Measurements from ENCODE around the gene AK3. TPM values are rescaled to one million over a fixed set of nuclear protein-coding genes. Genes with fewer than 3 reads are reported as not detected.
"Not testable (repeated sequence)": the region's sequence is repeated elsewhere in the genome, so short reads cannot be mapped to it uniquely, and the experiment has no call there.

The AK3 gene
- total and polyA plus RNA-seq, 9 of the 15 experiments (the other 6 are each of a cell fraction or from before 2014, with no cell fraction given), result 12.2 to 78.6 (median 41.8) TPM

DNA sequence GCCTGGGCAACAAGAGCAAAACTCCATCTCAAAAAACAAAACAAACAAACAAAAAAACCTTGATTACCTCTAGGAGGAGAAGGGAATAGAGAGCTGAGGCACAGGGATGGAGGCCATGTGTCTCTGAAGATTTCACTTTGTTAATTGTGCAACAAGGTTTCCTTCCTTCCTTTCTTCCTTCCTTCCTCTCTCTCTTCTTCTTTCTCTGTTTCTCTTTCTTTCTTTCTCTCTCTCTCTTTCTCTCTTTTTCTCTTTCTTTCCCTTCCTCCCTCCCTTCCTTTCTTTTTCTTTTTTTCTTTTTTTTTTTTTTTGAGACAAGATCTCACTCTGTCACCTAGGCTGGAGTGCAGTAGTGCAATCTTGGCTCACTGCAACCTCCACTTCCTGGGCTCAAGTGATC is 13.5 kb upstream of the AK3 start:
- H3K9me1 ChIP-seq (ENCODE audit: control insufficient read depth, insufficient read depth, low read length); H3K79me2 ChIP-seq (ENCODE audit: control insufficient read depth, insufficient read depth, low read length); FAIRE-seq; H3K9me3 ChIP-seq (replicated peaks; ENCODE audit: control insufficient read depth, insufficient read depth, low read depth, low read length); DNase-seq (ENCODE audit: extremely low read depth in 1 of 4, low spot score in 3 of 4); H3K4me3 ChIP-seq; ATAC-seq; H2AFZ ChIP-seq (ENCODE audit: low read depth, low read length); BruUV-seq (replicated peaks); CTCF ChIA-PET (ENCODE audit: low intra/inter-chr PET ratio); H3K36me3 ChIP-seq (ENCODE audit: control insufficient read depth, insufficient read depth, low read length); H3K9ac ChIP-seq (ENCODE audit: insufficient read depth in 1 of 2, low read depth in 2 of 2, low read length in 2 of 2); H3K27me3 ChIP-seq (ENCODE audit: control insufficient read depth in 2 of 2, insufficient read depth in 2 of 2, low read length in 2 of 2); H4K20me1 ChIP-seq (replicated peaks; ENCODE audit: control insufficient read depth, insufficient read depth, low read length); H3K4me2 ChIP-seq (ENCODE audit: insufficient read depth, low read length); H3K27ac ChIP-seq (ENCODE audit: extremely low read depth, low read depth, low read length); H3K4me1 ChIP-seq (replicated peaks in 1 of 2; ENCODE audit: control insufficient read depth in 2 of 2, insufficient read depth in 2 of 2, low read length in 2 of 2): not testable (repeated sequence)
- POLR2A ChIA-PET, result interaction anchor here (0.8 kb wide), 1 partner anchor 9 kb away, joined by 3 read pairs; no protein-coding TSS in a partner anchor
- in situ Hi-C loops (cut with MboI), result loop anchor here (10.0 kb wide), 3 partner anchors 230 to 840 kb away; partner anchors contain the start of gene JAK2
- TF ChIP-seq, protein P1, sequence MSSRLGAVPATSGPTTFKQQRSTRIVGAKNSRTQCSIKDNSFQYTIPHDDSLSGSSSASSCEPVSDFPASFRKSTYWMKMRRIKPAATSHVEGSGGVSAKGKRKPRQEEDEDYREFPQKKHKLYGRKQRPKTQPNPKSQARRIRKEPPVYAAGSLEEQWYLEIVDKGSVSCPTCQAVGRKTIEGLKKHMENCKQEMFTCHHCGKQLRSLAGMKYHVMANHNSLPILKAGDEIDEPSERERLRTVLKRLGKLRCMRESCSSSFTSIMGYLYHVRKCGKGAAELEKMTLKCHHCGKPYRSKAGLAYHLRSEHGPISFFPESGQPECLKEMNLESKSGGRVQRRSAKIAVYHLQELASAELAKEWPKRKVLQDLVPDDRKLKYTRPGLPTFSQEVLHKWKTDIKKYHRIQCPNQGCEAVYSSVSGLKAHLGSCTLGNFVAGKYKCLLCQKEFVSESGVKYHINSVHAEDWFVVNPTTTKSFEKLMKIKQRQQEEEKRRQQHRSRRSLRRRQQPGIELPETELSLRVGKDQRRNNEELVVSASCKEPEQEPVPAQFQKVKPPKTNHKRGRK (tag; IDR thresholded peaks at IDR 0.05), result peak; percentile 55
- intact Hi-C loops (cut with micrococcal nuclease), result loop anchor here (10.0 kb wide), 3 partner anchors 150 to 840 kb away; partner anchors contain the start of gene INSL6

- FAIRE-seq, result peak; percentile 70
- TF ChIP-seq CREB3 (tag; conservative IDR thresholded peaks at IDR 0.05; ENCODE audit: low read depth), result no peak
- no peak for TF ChIP-seq ATF1 (CRISPR knock-in tag; IDR thresholded peaks at IDR 0.05)
- 0 out of 2 replicates have a peak, but pooled peaks have one; percentile 16 for TF ChIP-seq ATF1 (tag; IDR thresholded peaks at IDR 0.05)
- peak; percentile 26 to 74; a peak in 2 of 4 replicates for TF ChIP-seq RAD21 (CRISPR knock-in tag; conservative IDR thresholded peaks at IDR 0.05 in 1 of 2, IDR thresholded peaks at IDR 0.05 in 1 of 2)
- TF ChIP-seq CTCF (IDR thresholded peaks at IDR 0.05 in 2 of 3, conservative IDR thresholded peaks at IDR 0.05 in 1 of 3; ENCODE audit: insufficient read depth in 2 of 3, low read depth in 1 of 3, low read length in 3 of 3), result peak; percentile 36 to 62 (median 46); a peak in 4 of 6 replicates
- 0 out of 2 replicates have a peak, but pooled peaks have one; percentile 8 for TF ChIP-seq CREM (IDR thresholded peaks at IDR 0.05; ENCODE audit: low read depth)
These were observed 9.1 kb upstream of the AK3 start for GRCh38 chr9:4750023-4750673.

More at GRCh38 chr9:4750023-4750673, 9.1 kb upstream of the AK3 start:
- Histone ChIP-seq H3K4me1 (replicated peaks in 1 of 2; ENCODE audit: control insufficient read depth in 2 of 2, insufficient read depth in 2 of 2, low read length in 2 of 2) (peaks cover 0 to 2% of the 10 kb centered on the region in 2 experiments; a peak in 2 of 5 replicates), H3K4me2 (ENCODE audit: insufficient read depth, low read length) (no peak overlapping the region; the same call in 1 of the 2 replicates), H3K79me2 (ENCODE audit: control insufficient read depth, insufficient read depth, low read length) (no peaks in the 10 kb centered on the region), H3K27me3 (ENCODE audit: control insufficient read depth in 2 of 2, insufficient read depth in 2 of 2, low read length in 2 of 2) (no peaks in the 10 kb centered on the region), H3K36me3 (ENCODE audit: control insufficient read depth, insufficient read depth, low read length) (no peaks in the 10 kb centered on the region), H3K4me3 (no peak overlapping the region), H3K27ac (ENCODE audit: extremely low read depth, low read depth, low read length) (no peak overlapping the region), H4K20me1 (replicated peaks; ENCODE audit: control insufficient read depth, insufficient read depth, low read length) (no peaks in the 10 kb centered on the region), H2AFZ (ENCODE audit: low read depth, low read length) (0 out of 2 replicates have a peak overlapping the region, but pooled peaks have one; percentile 4), H3K9ac (ENCODE audit: insufficient read depth in 1 of 2, low read depth in 2 of 2, low read length in 2 of 2) (no peak overlapping the region), H3K9me1 (ENCODE audit: control insufficient read depth, insufficient read depth, low read length) (no peaks in the 10 kb centered on the region), H3K9me3 (replicated peaks; ENCODE audit: control insufficient read depth, insufficient read depth, low read depth, low read length) (no peaks in the 10 kb centered on the region)
- WGBS (ENCODE audit: insufficient coverage, low coverage, missing lambda C conversion rate), result 10% methylated on average over 8 of the region's 8 CpGs
- peak; percentile 86 for ATAC-seq
- in situ Hi-C loops (cut with MboI), result loop anchor here (10.0 kb wide), 3 partner anchors 235 to 845 kb away; partner anchors contain the start of gene JAK2
- intact Hi-C loops (cut with micrococcal nuclease), result loop anchor here (10.0 kb wide), 3 partner anchors 145 to 845 kb away; partner anchors contain the start of gene INSL6
- ChIA-PET CTCF (ENCODE audit: low intra/inter-chr PET ratio) (no interaction called here), POLR2A (interaction anchor here (0.7 to 0.8 kb wide), 2 partner anchors 12 to 905 kb away, joined by 3 to 4 read pairs; no protein-coding TSS in a partner anchor)
- DNase-seq (ENCODE audit: extremely low read depth in 1 of 4, low spot score in 3 of 4), result peak; percentile 19 to 69 (median 34)
- BruUV-seq (replicated peaks), result no TSS peak

All from K562 (cell line).